Spleen (tissue), 7 donors: Measurements from ENCODE around the gene CHCHD3.

ENCODE experiments used
- POLR2A ChIP-seq, 3 donors: fragments of 450-650 bp; IDR thresholded peaks; one replicate each; pipeline ENCODE4 v1.5.1; 2017; ENCODE audit warnings: antibody characterized with exemption in 3 of 3, mild to moderate bottlenecking in 1 of 3
- POLR2AphosphoS5 ChIP-seq, 3 donors: sonication (generic); formaldehyde crosslinking; IDR thresholded peaks; one replicate each; pipeline ENCODE4 v1.5.1; 2017; ENCODE audit warnings: antibody characterized with exemption in 3 of 3
- TF ChIP-seq, protein P1 (sequence below), 11 experiments: fragments of 200-600 bp in 7 of 11; fragments of 450-650 bp in 4 of 11; sonication (generic) in 4 of 11; IDR thresholded peaks in 8 of 11; conservative IDR thresholded peaks in 3 of 11; 1 replicate in 7 of 11; 2 replicates in 4 of 11; pipeline versions ENCODE4 v1.4.0 to v1.8.0; 2016 to 2021; ENCODE audit warnings: antibody characterized with exemption in 11 of 11, inconsistent platforms in 4 of 11, mild to moderate bottlenecking in 1 of 11
- donor health status: DM: no; HTN: no; CAD: no; lungs with moderate emphysema.
- donor health status: DM: no; HTN: no; CAD: no.
- donor health status: DM: no; HTN: no; CAD: no.

DNA sequence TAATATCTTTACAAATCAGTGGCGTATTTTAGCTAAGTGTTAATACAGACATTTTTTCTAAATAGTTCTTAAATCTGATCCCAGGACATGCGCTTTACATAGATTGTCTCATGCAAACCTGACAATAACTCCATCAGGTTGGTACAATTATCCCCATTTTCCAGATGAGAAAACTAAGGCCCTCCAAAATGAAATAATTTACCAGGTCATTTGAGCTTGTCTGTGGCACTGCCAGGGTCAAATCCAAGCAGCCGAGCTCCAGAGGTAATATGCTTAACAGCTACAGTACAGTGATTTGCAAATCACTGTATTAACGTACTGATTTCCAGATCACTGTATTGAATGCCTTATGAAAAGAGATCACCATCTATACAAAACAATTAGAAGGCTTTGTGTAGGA, 223.1 kb downstream of the CHCHD3 start:
- TF ChIP-seq, protein P1, sequence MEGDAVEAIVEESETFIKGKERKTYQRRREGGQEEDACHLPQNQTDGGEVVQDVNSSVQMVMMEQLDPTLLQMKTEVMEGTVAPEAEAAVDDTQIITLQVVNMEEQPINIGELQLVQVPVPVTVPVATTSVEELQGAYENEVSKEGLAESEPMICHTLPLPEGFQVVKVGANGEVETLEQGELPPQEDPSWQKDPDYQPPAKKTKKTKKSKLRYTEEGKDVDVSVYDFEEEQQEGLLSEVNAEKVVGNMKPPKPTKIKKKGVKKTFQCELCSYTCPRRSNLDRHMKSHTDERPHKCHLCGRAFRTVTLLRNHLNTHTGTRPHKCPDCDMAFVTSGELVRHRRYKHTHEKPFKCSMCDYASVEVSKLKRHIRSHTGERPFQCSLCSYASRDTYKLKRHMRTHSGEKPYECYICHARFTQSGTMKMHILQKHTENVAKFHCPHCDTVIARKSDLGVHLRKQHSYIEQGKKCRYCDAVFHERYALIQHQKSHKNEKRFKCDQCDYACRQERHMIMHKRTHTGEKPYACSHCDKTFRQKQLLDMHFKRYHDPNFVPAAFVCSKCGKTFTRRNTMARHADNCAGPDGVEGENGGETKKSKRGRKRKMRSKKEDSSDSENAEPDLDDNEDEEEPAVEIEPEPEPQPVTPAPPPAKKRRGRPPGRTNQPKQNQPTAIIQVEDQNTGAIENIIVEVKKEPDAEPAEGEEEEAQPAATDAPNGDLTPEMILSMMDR (IDR thresholded peaks at IDR 0.05 in 8 of 11, conservative IDR thresholded peaks at IDR 0.05 in 3 of 11), result no peak
- TF ChIP-seq POLR2AphosphoS5 (IDR thresholded peaks at IDR 0.05) (no peak), POLR2A (IDR thresholded peaks at IDR 0.05) (no peak)
